GM10266 (cell line): ENCODE measurements around the gene UCP3.
A peak's percentile ranks its signal among the peaks of the same experiment; 100 is the strongest.

Source experiments
- DNase-seq: peaks from one replicate; pipeline ENCODE4 v3.0.0; 2012; ENCODE audit errors: extremely low spot score
- CTCF ChIP-seq: IDR thresholded peaks from 2 replicates; pipeline ENCODE4 v1.5.1; 2012; ENCODE audit warnings: mild to moderate bottlenecking, low read depth; ENCODE audit not compliant: control insufficient read depth, insufficient read depth; ENCODE audit errors: missing control alignments

Gene UCP3

DNA sequence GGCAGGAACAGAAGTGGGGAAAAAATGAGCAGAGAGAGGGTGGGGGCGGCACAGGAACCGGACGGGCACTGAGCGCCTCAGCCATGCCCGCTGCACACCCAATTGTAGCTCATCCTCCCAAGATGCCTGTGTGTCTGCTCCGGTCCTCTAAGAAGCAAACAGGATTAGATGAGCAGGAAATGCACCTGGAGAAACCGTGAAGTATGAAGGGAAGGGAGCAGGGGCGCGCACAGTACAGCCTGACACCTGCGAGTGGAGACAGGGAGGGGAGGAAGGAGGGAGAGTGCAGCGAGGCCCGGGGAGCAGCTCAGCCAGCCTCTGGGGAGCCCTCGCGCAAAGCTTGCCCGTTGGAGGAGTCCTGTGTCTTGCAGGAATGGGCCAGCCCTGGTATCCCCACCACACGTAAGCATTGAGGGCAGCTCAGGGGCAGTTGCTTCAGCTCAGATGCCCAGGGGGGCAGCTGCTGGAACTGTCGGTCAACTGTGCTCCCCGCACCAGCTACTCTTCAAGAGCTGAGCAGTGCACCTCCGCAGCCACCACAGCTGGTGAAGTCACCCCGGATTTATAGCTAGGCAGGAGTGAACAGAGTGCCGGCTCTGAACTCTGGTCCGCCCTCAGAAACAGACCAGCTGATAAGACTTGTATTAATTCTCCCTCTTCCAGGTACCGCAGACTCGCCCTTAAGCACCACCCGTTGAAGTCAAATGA, 51.1 kb downstream of the UCP3 start:
- no peak for DNase-seq

GRCh38 chr11:73956876-73957653, 51.8 kb downstream of the UCP3 start:
- DNase-seq = no peak
- TF ChIP-seq CTCF = no peak

More for the DNA sequence above, 51.1 kb downstream of the UCP3 start:
- no peak for TF ChIP-seq CTCF

- DNase-seq = no peak
- no peak for TF ChIP-seq CTCF
Measured at GRCh38 chr11:73951797-73952196, 57.1 kb downstream of the UCP3 start.

GRCh38 chr11:73950869-73951710, 57.8 kb downstream of the UCP3 start, which contains the start of gene DNAJB13:
Gene DNAJB13 (plus strand): TSS chr11:73951026. CDS start chr11:73951070, 44 bp downstream.
- peak; percentile 79 for DNase-seq
- TF ChIP-seq CTCF = no peak
